Measurements from ENCODE around the gene TMPRSS15.

The TMPRSS15 gene

GRCh38 chr21:18350216-18350615 lies 53.4 kb downstream of the TMPRSS15 start:
- DNase-seq (ENCODE audit: low spot score) = no peak

- no peak for DNase-seq (ENCODE audit: low spot score)
Observed at GRCh38 chr21:18349468-18349867, 54.1 kb downstream of the TMPRSS15 start.

- no peak for DNase-seq (ENCODE audit: low spot score)
Observed at GRCh38 chr21:18340387-18340942, 63.1 kb downstream of the TMPRSS15 start.

GRCh38 chr21:18335651-18336236 lies 67.8 kb downstream of the TMPRSS15 start:
- DNase-seq (ENCODE audit: low spot score) = no peak

- DNase-seq (ENCODE audit: low spot score) = no peak
Observed at GRCh38 chr21:18334066-18334465, 69.5 kb downstream of the TMPRSS15 start.

- no peak for DNase-seq (ENCODE audit: low spot score)
Observed at GRCh38 chr21:18318156-18318555, 85.4 kb downstream of the TMPRSS15 start.

- DNase-seq (ENCODE audit: low spot score) = no peak
Observed at GRCh38 chr21:18298228-18298627, 105.4 kb downstream of the TMPRSS15 start.

- DNase-seq (ENCODE audit: low spot score) = no peak
Observed at GRCh38 chr21:18294100-18294499, 109.5 kb downstream of the TMPRSS15 start.

- no peak for DNase-seq (ENCODE audit: low spot score)
Observed at GRCh38 chr21:18289876-18290275, 113.7 kb downstream of the TMPRSS15 start.

- no peak for DNase-seq (ENCODE audit: low spot score)
Observed at GRCh38 chr21:18285379-18285778, 118.2 kb downstream of the TMPRSS15 start.

- DNase-seq (ENCODE audit: low spot score) = no peak
Observed at GRCh38 chr21:18275781-18276180, 127.8 kb downstream of the TMPRSS15 start.

GRCh38 chr21:18274370-18274769 lies 129.2 kb downstream of the TMPRSS15 start:
- DNase-seq (ENCODE audit: low spot score) = no peak

- DNase-seq (ENCODE audit: low spot score) = no peak
Observed at GRCh38 chr21:18273400-18273799, 130.2 kb downstream of the TMPRSS15 start.

- DNase-seq (ENCODE audit: low spot score) = no peak
Observed at GRCh38 chr21:18269856-18270255, 133.7 kb downstream of the TMPRSS15 start.

GRCh38 chr21:18268906-18269305 lies 134.7 kb downstream of the TMPRSS15 start:
- no peak for DNase-seq (ENCODE audit: low spot score)

GRCh38 chr21:18267496-18267895 lies 136.1 kb downstream of the TMPRSS15 start:
- no peak for DNase-seq (ENCODE audit: low spot score)

- DNase-seq (ENCODE audit: low spot score) = no peak
Observed at GRCh38 chr21:18265944-18266343, 137.6 kb downstream of the TMPRSS15 start.

- DNase-seq (ENCODE audit: low spot score) = no peak
Observed at GRCh38 chr21:18253799-18254198, 149.8 kb downstream of the TMPRSS15 start.

- no peak for DNase-seq (ENCODE audit: low spot score)
Observed at GRCh38 chr21:18253221-18253620, 150.4 kb downstream of the TMPRSS15 start.

GRCh38 chr21:18252680-18253079 lies 150.9 kb downstream of the TMPRSS15 start:
- DNase-seq (ENCODE audit: low spot score) = peak; percentile 33

GRCh38 chr21:18252256-18252655 lies 151.3 kb downstream of the TMPRSS15 start:
- DNase-seq (ENCODE audit: low spot score) = peak; percentile 61

GRCh38 chr21:18251065-18251464 lies 152.5 kb downstream of the TMPRSS15 start:
- no peak for DNase-seq (ENCODE audit: low spot score)

- DNase-seq (ENCODE audit: low spot score) = peak; percentile 22
Observed at GRCh38 chr21:18249672-18250071, 153.9 kb downstream of the TMPRSS15 start.

GRCh38 chr21:18248171-18248570 lies 155.4 kb downstream of the TMPRSS15 start:
- DNase-seq (ENCODE audit: low spot score) = no peak
